Measurements from ENCODE around the gene SLC9A9.

DNA sequence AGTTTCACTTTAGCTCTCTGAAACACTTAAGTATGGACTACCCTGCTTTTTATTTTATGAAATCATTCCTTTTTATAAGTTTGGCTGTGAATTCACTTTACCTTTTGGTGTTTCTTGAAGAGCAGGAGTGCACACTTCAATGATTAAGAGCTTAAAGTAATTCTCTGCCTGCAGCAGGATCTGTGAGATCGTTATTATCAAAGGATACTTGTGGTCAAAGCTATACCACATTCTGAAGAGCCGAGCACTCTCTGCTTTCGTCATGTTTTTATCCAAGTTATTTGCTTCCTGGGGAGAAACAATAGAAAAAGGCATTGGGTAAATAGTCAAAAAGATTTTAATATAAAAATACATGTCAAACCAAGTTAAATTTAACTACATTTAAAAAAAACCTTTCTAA lies 485.0 kb downstream of the SLC9A9 start:
- TF ChIP-seq, protein P1, sequence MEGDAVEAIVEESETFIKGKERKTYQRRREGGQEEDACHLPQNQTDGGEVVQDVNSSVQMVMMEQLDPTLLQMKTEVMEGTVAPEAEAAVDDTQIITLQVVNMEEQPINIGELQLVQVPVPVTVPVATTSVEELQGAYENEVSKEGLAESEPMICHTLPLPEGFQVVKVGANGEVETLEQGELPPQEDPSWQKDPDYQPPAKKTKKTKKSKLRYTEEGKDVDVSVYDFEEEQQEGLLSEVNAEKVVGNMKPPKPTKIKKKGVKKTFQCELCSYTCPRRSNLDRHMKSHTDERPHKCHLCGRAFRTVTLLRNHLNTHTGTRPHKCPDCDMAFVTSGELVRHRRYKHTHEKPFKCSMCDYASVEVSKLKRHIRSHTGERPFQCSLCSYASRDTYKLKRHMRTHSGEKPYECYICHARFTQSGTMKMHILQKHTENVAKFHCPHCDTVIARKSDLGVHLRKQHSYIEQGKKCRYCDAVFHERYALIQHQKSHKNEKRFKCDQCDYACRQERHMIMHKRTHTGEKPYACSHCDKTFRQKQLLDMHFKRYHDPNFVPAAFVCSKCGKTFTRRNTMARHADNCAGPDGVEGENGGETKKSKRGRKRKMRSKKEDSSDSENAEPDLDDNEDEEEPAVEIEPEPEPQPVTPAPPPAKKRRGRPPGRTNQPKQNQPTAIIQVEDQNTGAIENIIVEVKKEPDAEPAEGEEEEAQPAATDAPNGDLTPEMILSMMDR (conservative IDR thresholded peaks at IDR 0.05 in 1 of 2, IDR thresholded peaks at IDR 0.05 in 1 of 2; ENCODE audit: low read depth in 1 of 2, low read length in 2 of 2): no peak
- TF ChIP-seq EZH2 (IDR thresholded peaks at IDR 0.05; ENCODE audit: low read length, missing control alignments): no peak

Data from fibroblast of lung (primary cell).